HepG2 (cell line): Measurements from ENCODE around the gene VASN. TPM values are rescaled to one million over a fixed set of nuclear protein-coding genes. Genes with fewer than 3 reads are reported as not detected.

ENCODE experiments used
- HOXA7 ChIP-seq: sonication (generic); formaldehyde crosslinking; IDR thresholded peaks from 2 replicates; pipeline ENCODE4 v1.8.1; 2022; ENCODE audit warnings: mild to moderate bottlenecking, missing genetic modification reagents, moderate library complexity
- HOXD1 ChIP-seq: sonication (generic); formaldehyde crosslinking; IDR thresholded peaks from 2 replicates; pipeline ENCODE4 v1.5.0; 2020; ENCODE audit warnings: missing genetic modification reagents
- IRF2 ChIP-seq: IDR thresholded peaks from 2 replicates; pipeline ENCODE4 v1.6.1; 2018; ENCODE audit warnings: missing genetic modification reagents, missing compliant biosample characterization
- JUN ChIP-seq: sonication (generic); formaldehyde crosslinking; IDR thresholded peaks from 2 replicates; pipeline ENCODE4 v1.4.0; 2020; ENCODE audit warnings: mild to moderate bottlenecking, missing genetic modification reagents
- KLF12 ChIP-seq: sonication (generic); formaldehyde crosslinking; IDR thresholded peaks from 2 replicates; pipeline ENCODE4 v1.4.0; 2020; ENCODE audit warnings: missing genetic modification reagents, borderline replicate concordance
- POLR2AphosphoS2 ChIP-seq: IDR thresholded peaks from 2 replicates; pipeline ENCODE4 v1.6.1; 2011; ENCODE audit warnings: low read depth, low read length, improper control_type of control experiment
- THRA ChIP-seq: sonication (generic); formaldehyde crosslinking; IDR thresholded peaks from 2 replicates; pipeline ENCODE4 v1.4.0; 2020; ENCODE audit warnings: missing genetic modification reagents, borderline replicate concordance
- ZBTB44 ChIP-seq: sonication (generic); formaldehyde crosslinking; IDR thresholded peaks from 2 replicates; pipeline ENCODE4 v1.4.0; 2020; ENCODE audit warnings: missing genetic modification reagents
- ZBTB7B ChIP-seq: sonication (generic); formaldehyde crosslinking; IDR thresholded peaks from 2 replicates; pipeline ENCODE4 v1.4.0; 2020; ENCODE audit warnings: missing genetic modification reagents
- ZEB1 ChIP-seq: IDR thresholded peaks from 2 replicates; pipeline ENCODE4 v1.6.1; 2012; ENCODE audit warnings: mild to moderate bottlenecking, low read depth, inconsistent platforms; ENCODE audit not compliant: insufficient replicate concordance
- ZFP90 ChIP-seq: sonication (generic); formaldehyde crosslinking; IDR thresholded peaks from 2 replicates; pipeline ENCODE4 v1.8.0; 2022; ENCODE audit warnings: missing genetic modification reagents, mild to moderate bottlenecking, inconsistent platforms, borderline replicate concordance
- ZMYM3 ChIP-seq: sonication (generic); formaldehyde crosslinking; IDR thresholded peaks from 2 replicates; pipeline ENCODE4 v1.5.1; 2020; ENCODE audit warnings: mild to moderate bottlenecking, missing genetic modification reagents
- ZNF296 ChIP-seq: sonication (generic); formaldehyde crosslinking; conservative IDR thresholded peaks from 2 replicates; pipeline ENCODE4 v1.5.0; 2020; ENCODE audit warnings: mild to moderate bottlenecking, missing genetic modification reagents
- ZNF441 ChIP-seq: sonication (generic); formaldehyde crosslinking; IDR thresholded peaks from 2 replicates; pipeline ENCODE4 v1.7.0; 2021; ENCODE audit warnings: missing genetic modification reagents, borderline replicate concordance
- ZNF512 ChIP-seq: sonication (generic); formaldehyde crosslinking; IDR thresholded peaks from 2 replicates; pipeline ENCODE4 v1.4.0; 2020; ENCODE audit warnings: mild to moderate bottlenecking, missing genetic modification reagents
- ZNF552 ChIP-seq: sonication (generic); formaldehyde crosslinking; IDR thresholded peaks from 2 replicates; pipeline ENCODE4 v1.9.0; 2022; ENCODE audit warnings: missing genetic modification reagents, mild to moderate bottlenecking, borderline replicate concordance
- ZNF577 ChIP-seq: sonication (generic); formaldehyde crosslinking; IDR thresholded peaks from 2 replicates; pipeline ENCODE4 v1.4.0; 2020; ENCODE audit warnings: mild to moderate bottlenecking, low read depth, missing genetic modification reagents, borderline replicate concordance
- ZNF589 ChIP-seq: sonication (generic); formaldehyde crosslinking; conservative IDR thresholded peaks from 2 replicates; pipeline ENCODE4 v1.8.0; 2022; ENCODE audit warnings: mild to moderate bottlenecking, moderate library complexity, missing genetic modification reagents
- ZNF768 ChIP-seq: sonication (generic); formaldehyde crosslinking; IDR thresholded peaks from 2 replicates; pipeline ENCODE4 v1.4.0; 2020; ENCODE audit warnings: missing genetic modification reagents
- ZNF83 ChIP-seq: sonication (generic); formaldehyde crosslinking; IDR thresholded peaks from 2 replicates; pipeline ENCODE4 v1.4.0; 2020; ENCODE audit warnings: missing genetic modification reagents, mild to moderate bottlenecking, borderline replicate concordance
- ZSCAN31 ChIP-seq: sonication (generic); formaldehyde crosslinking; IDR thresholded peaks from 2 replicates; pipeline ENCODE4 v1.5.0; 2020; ENCODE audit warnings: low read depth, mild to moderate bottlenecking, missing genetic modification reagents
- polyA plus RNA-seq, 8 experiments: library from polyadenylated mRNA; depleted of rRNA in 3 of 8; stranded (reverse) in 7 of 8; unstranded in 1 of 8; fragments of >200 nt; fragmentation: Illumina TruSeq in 4 of 8; extraction: Trizol in 4 of 8; gene quantifications; 2 replicates each; pipeline versions ENCODE4 v1.2.1 to v1.2.3, GENCODE V29; 2011 to 2016; ENCODE audit warnings: low read depth in 4 of 8, missing spikeins in 1 of 8, mixed read lengths in 1 of 8; ENCODE audit not compliant: insufficient read depth in 1 of 8
- total RNA-seq, 5 experiments: library from RNA; depleted of rRNA; stranded (reverse); fragments of >200 nt; fragmentation: Illumina TruSeq; extraction: Trizol; gene quantifications; 2 replicates each; pipeline ENCODE4 v1.2.3, GENCODE V29; 2016; ENCODE audit warnings: low read depth in 1 of 5
- TF ChIP-seq, protein P1 (sequence below): sonication (generic); formaldehyde crosslinking; IDR thresholded peaks from 2 replicates; pipeline ENCODE4 v1.5.1; 2020; ENCODE audit warnings: missing genetic modification reagents, mild to moderate bottlenecking, borderline replicate concordance
- TF ChIP-seq, protein P2 (sequence below): sonication (generic); formaldehyde crosslinking; IDR thresholded peaks from 2 replicates; pipeline ENCODE4 v1.8.0; 2022; ENCODE audit warnings: mild to moderate bottlenecking, missing genetic modification reagents; ENCODE audit not compliant: insufficient replicate concordance

The VASN gene
- total and polyA plus RNA-seq, 2 of the 13 experiments (the other 11 are each of a cell fraction or from before 2014, with no cell fraction given): 8.4 to 18.2 TPM

- TF ChIP-seq ZNF83 (CRISPR knock-in tag) (no peak), KLF12 (CRISPR knock-in tag) (no peak; the same call in 1 of the 2 replicates), POLR2AphosphoS2 (no peak), HOXA7 (CRISPR knock-in tag) (no peak), ZNF512 (CRISPR knock-in tag) (no peak), ZFP90 (peak; percentile 20; the same call in 1 of the 2 replicates), ZBTB44 (CRISPR knock-in tag) (no peak), JUN (no peak), IRF2 (no peak), ZNF589 (CRISPR knock-in tag) (no peak), ZBTB7B (CRISPR knock-in tag) (peak; percentile 92), ZNF296 (CRISPR knock-in tag) (peak; percentile 94), ZMYM3 (CRISPR knock-in tag) (no peak), ZEB1 (no peak), ZNF552 (CRISPR knock-in tag) (no peak), ZNF441 (CRISPR knock-in tag) (no peak), ZNF768 (no peak; the same call in 1 of the 2 replicates), ZSCAN31 (CRISPR knock-in tag) (peak; percentile 63), HOXD1 (CRISPR knock-in tag) (no peak), ZNF577 (CRISPR knock-in tag) (no peak), THRA (CRISPR knock-in tag) (no peak; the same call in 1 of the 2 replicates)
- TF ChIP-seq, protein P1, sequence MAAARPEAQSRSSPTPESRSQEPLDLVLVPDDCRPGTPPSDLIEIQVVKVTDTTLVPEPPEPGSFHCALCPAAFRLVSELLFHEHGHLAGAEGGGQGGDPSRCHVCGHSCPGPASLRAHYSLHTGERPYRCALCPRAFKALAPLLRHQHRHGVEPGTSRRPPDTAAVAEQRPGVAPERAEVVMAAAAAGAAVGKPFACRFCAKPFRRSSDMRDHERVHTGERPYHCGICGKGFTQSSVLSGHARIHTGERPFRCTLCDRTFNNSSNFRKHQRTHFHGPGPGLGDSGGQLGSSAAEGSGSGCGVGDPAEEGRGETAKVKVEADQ (CRISPR knock-in tag): no peak
- TF ChIP-seq, protein P2, sequence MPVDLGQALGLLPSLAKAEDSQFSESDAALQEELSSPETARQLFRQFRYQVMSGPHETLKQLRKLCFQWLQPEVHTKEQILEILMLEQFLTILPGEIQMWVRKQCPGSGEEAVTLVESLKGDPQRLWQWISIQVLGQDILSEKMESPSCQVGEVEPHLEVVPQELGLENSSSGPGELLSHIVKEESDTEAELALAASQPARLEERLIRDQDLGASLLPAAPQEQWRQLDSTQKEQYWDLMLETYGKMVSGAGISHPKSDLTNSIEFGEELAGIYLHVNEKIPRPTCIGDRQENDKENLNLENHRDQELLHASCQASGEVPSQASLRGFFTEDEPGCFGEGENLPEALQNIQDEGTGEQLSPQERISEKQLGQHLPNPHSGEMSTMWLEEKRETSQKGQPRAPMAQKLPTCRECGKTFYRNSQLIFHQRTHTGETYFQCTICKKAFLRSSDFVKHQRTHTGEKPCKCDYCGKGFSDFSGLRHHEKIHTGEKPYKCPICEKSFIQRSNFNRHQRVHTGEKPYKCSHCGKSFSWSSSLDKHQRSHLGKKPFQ (CRISPR knock-in tag): no peak
Observed at GRCh38 chr16:4372578-4373355, 1.1 kb downstream of the VASN start (continued).
